Gastrocnemius medialis (tissue), 4 donors: Measurements from ENCODE around the gene TXLNG. TPM values are rescaled to one million over a fixed set of nuclear protein-coding genes. Genes with fewer than 3 reads are reported as not detected.

Source experiments
- ATAC-seq, 2 donors: fragments of 150-250 bp; one replicate each; pipeline ENCODE4 v1.9.1; 2016
- DNase-seq, 2 donors: peaks; one replicate each; pipeline ENCODE4 v3.0.0-alpha.2; 2019
- H3K27ac ChIP-seq, 4 donors: fragments of 200-600 bp; sonication (generic); 1 replicate in 1 of 4; 2 replicates in 3 of 4; pipeline ENCODE4 v1.5.1; 2016 to 2018; ENCODE audit warnings: mild to moderate bottlenecking in 2 of 4, moderate library complexity in 1 of 4
- H3K27me3 ChIP-seq, 3 donors: fragments of 200-600 bp; sonication (generic) in 2 of 3; 1 replicate in 1 of 3; 2 replicates in 2 of 3; pipeline versions ENCODE4 v1.5.1 to v1.6.0; 2016 to 2019; ENCODE audit warnings: mild to moderate bottlenecking in 1 of 3, moderate library complexity in 1 of 3
- H3K36me3 ChIP-seq, 2 donors: fragments of 200-600 bp; sonication (generic) in 1 of 2; one replicate each; pipeline ENCODE4 v1.5.1; 2017 to 2018
- H3K4me1 ChIP-seq, 2 donors: fragments of 200-600 bp; sonication (generic) in 1 of 2; one replicate each; pipeline ENCODE4 v1.5.1; 2016 to 2017; ENCODE audit warnings: mild to moderate bottlenecking in 2 of 2
- H3K4me3 ChIP-seq, 4 donors: fragments of 200-600 bp; sonication (generic) in 3 of 4; 1 replicate in 1 of 4; 2 replicates in 3 of 4; pipeline ENCODE4 v1.5.1; 2016 to 2019; ENCODE audit warnings: mild to moderate bottlenecking in 2 of 4
- H3K9me3 ChIP-seq, 3 donors: fragments of 200-600 bp; sonication (generic) in 2 of 3; 1 replicate in 1 of 3; 2 replicates in 2 of 3; pipeline ENCODE4 v1.5.1; 2016 to 2019
- CTCF ChIP-seq, 5 experiments: fragments of 450-650 bp in 3 of 5; fragments of 200-600 bp in 2 of 5; sonication (generic) in 2 of 5; IDR thresholded peaks in 4 of 5; conservative IDR thresholded peaks in 1 of 5; 1 replicate in 4 of 5; 2 replicates in 1 of 5; pipeline ENCODE4 v1.5.1; 2016 to 2019; ENCODE audit warnings: antibody characterized with exemption in 5 of 5, mild to moderate bottlenecking in 3 of 5, moderate library complexity in 3 of 5
- POLR2A ChIP-seq, 2 donors: fragments of 450-650 bp; IDR thresholded peaks; one replicate each; pipeline ENCODE4 v1.6.1; 2017; ENCODE audit warnings: antibody characterized with exemption in 2 of 2, mild to moderate bottlenecking in 2 of 2, moderate library complexity in 2 of 2
- in situ Hi-C, 4 donors: fragments of 200-750 bp; cut with MboI; loops; one replicate each; pipeline versions ENCODE4 v1.15.0 to v1.8.0; 2017; ENCODE audit warnings: low sequenced_read_pairs in 4 of 4
- intact Hi-C: fragments of 100-400 bp; cut with DNase I; formaldehyde crosslinking; loops from one replicate; pipeline ENCODE4 v1.15.1; 2023; ENCODE audit warnings: low total_unique reads
- total RNA-seq, 4 donors: library from RNA; depleted of rRNA; stranded (reverse); fragments of >200 nt; gene quantifications; one replicate each; pipeline versions ENCODE4 v1.1.0 to v1.2.3, GENCODE V29; 2016

TXLNG gene
- total RNA-seq = 10 to 100 TPM in 2 of 4 donors, 1 to 10 TPM in 2; 6.9 to 16.9 (median 9.6) TPM

GRCh38 chrX:16786139-16786790 lies at the start of gene TXLNG:
TSS of gene TXLNG (plus strand) at chrX:16786466. CDS start at chrX:16786488, 22 bp downstream.
- H3K36me3 ChIP-seq = no peaks in the 10 kb centered on the region
- TF ChIP-seq CTCF (IDR thresholded peaks at IDR 0.05 in 4 of 5, conservative IDR thresholded peaks at IDR 0.05 in 1 of 5) = no peak
- peak; percentile 87 to 92 for TF ChIP-seq POLR2A (IDR thresholded peaks at IDR 0.05)
- H3K4me1 ChIP-seq = peaks cover 3 to 7% of the 10 kb centered on the region in 2 donors
- in situ Hi-C loops = loop anchor here in 1 of 4 donors (10.0 kb wide), 1 partner anchor 61 kb away; no protein-coding TSS in a partner anchor
- DNase-seq (peak; percentile 97 to 98), ATAC-seq (peak; percentile 97 to 99)
- H3K9me3 ChIP-seq = no peaks in the 10 kb centered on the region
- no peaks in the 10 kb centered on the region for H3K27me3 ChIP-seq
- intact Hi-C loops = loop anchor here (1.0 to 5.0 kb wide), 5 partner anchors 51 to 1111 kb away; partner anchors contain the start of genes RBBP7 and SYAP1
- peak within 1 kb of the TSS; percentile 91 to 93 (median 92) for H3K27ac ChIP-seq
- peak within 1 kb of the TSS; percentile 68 to 84 (median 74) for H3K4me3 ChIP-seq

- DNase-seq (no peak), ATAC-seq (no peak)
- Histone ChIP-seq H3K36me3 (peaks cover 0 to 50% of the 10 kb centered on the region in 2 donors), H3K27me3 (no peaks in the 10 kb centered on the region), H3K4me1 (no peaks in the 10 kb centered on the region), H3K4me3 (no peak overlapping the region), H3K9me3 (no peaks in the 10 kb centered on the region), H3K27ac (no peak overlapping the region)
- no peak for TF ChIP-seq CTCF (IDR thresholded peaks at IDR 0.05 in 4 of 5, conservative IDR thresholded peaks at IDR 0.05 in 1 of 5)
- intact Hi-C loops = no loop called here
- in situ Hi-C loops = no loop called here
Measured at GRCh38 chrX:16737024-16737423, 49.2 kb upstream of the TXLNG start.

GRCh38 chrX:16739574-16739973 lies 46.7 kb upstream of the TXLNG start:
- in situ Hi-C loops (no loop called here), intact Hi-C loops (no loop called here)
- Histone ChIP-seq H3K27me3 (no peaks in the 10 kb centered on the region), H3K36me3 (peaks cover 0 to 74% of the 10 kb centered on the region in 2 donors), H3K4me1 (no peaks in the 10 kb centered on the region), H3K27ac (no peak overlapping the region), H3K4me3 (no peak overlapping the region), H3K9me3 (no peaks in the 10 kb centered on the region)
- TF ChIP-seq POLR2A (IDR thresholded peaks at IDR 0.05) = no peak
- no peak for TF ChIP-seq CTCF (IDR thresholded peaks at IDR 0.05 in 4 of 5, conservative IDR thresholded peaks at IDR 0.05 in 1 of 5)
- no peak for DNase-seq
- ATAC-seq = no peak

- in situ Hi-C loops = no loop called here
Measured at GRCh38 chrX:16743604-16744325, 42.5 kb upstream of the TXLNG start.

More at GRCh38 chrX:16743604-16744325, 42.5 kb upstream of the TXLNG start:
- Histone ChIP-seq H3K36me3 (peaks cover 0 to 80% of the 10 kb centered on the region in 2 donors), H3K4me1 (no peaks in the 10 kb centered on the region), H3K27me3 (no peaks in the 10 kb centered on the region), H3K27ac (no peak overlapping the region), H3K4me3 (no peak overlapping the region), H3K9me3 (no peaks in the 10 kb centered on the region)
- DNase-seq (no peak), ATAC-seq (no peak)
- intact Hi-C loops = no loop called here
- no peak for TF ChIP-seq CTCF (IDR thresholded peaks at IDR 0.05 in 4 of 5, conservative IDR thresholded peaks at IDR 0.05 in 1 of 5)
- no peak for TF ChIP-seq POLR2A (IDR thresholded peaks at IDR 0.05)
